CD4-positive, alpha-beta T cell treated with Interleukin-15 for 1 hour (primary cell): ENCODE measurements around the gene RXFP1.

Source experiments
- DNase-seq: peaks from one replicate; pipeline ENCODE4 v3.0.0-alpha.2; 2020

The RXFP1 gene

DNA sequence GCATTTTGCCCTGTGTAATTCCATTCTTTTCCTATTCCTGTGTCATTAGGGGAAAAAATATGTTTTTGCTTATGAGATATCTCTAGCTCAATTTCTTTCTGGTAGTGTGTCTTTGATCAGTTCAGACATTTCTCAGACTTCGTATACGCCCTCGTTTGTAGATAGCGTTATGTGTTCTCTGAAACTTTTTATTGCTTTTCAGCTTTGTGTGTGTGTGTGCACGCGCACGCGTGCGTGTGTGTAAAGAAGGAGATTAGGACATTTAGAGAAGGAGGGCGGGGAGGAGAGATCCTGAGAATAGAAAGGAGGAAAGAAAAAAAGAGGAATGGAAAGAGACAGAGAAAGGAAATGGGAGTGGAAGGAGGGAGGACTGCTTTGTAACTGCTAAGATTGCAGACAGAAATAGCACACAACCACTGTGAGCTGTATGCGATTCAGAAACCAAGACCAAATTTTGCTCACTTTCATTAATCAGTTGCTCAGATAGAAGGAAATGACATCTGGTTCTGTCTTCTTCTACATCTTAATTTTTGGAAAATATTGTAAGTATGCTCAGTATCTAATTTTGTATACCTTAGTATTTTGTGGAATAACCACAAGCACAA is at the start of gene RXFP1:
Gene RXFP1 (plus strand): TSS at position 399 of the 605 bp plus-strand sequence. CDS start 95 bp downstream, at position 494.
- DNase-seq, result no peak

GRCh38 chr4:158481811-158482210 is 39.9 kb upstream of the RXFP1 start:
- DNase-seq, result no peak

- DNase-seq, result no peak
These were observed 37.4 kb upstream of the RXFP1 start for GRCh38 chr4:158484173-158484885.

DNA sequence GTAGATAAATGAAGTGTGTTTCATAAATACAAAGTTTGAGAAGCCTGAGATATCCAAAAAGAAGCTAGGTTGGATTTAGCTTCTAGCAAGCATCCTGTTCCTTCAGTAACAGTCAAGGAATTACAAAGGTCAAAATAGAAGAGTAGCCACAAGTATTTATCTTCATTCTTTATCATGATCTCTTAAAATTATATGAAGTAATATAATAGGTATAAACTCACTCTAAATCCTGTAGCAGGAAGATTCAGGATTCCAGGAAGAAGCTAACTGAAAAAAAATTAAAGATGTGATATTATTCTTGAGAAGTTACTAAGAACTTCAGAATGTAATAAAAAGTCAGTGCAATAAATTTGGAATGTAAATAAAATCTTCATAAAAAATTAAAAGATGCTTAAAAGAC is 31.1 kb upstream of the RXFP1 start:
- no peak for DNase-seq

DNA sequence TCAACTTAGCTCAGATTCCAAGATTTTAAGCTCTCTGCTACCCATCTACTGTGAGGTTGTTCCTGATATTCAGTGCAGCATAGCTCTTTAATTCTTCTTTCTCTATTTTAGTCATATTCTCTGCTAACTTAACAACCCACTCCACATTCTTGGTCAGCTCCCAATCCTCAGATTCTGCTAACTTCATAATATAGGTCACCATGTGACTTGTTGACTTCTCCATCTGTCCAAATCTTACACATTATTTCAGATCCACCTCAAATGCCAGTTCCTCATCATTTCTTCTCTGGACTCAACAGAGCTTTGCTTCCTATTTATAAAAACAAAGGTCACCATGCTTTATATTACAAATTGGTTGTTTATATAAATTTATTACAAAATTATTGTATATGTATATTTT is 29.3 kb upstream of the RXFP1 start:
- no peak for DNase-seq

DNA sequence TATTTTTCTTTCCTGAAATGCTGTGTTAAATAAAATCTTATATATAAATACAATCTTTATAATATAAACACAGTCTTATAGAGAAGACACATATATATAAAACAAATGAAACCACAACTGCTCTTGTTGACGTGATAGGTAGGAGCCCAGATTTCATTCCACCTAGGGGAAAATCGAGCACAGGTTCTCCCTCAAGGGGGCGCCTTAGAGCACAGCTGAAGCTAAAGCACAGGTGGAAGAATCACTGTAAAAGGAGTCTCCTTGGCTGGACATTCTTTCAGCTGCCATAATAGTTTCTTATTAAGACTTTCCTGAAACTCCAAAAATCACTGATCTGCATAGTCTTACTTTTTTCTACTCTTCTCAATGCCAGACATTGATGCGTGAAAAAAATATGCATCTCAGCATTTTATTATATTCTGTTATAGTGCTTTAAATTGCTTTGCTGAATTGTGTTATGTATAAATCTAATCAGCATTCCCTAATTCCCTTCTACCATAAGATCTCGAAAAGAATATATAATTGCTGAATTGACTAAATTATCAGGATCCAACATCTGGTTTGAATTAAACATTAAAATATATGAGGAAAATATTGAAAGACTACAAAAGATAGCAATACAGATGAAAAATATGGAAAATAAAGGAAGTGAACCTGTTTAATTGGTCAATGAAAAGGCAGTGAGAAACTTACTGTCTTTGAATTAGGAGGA is 25.5 kb upstream of the RXFP1 start:
- no peak for DNase-seq

DNA sequence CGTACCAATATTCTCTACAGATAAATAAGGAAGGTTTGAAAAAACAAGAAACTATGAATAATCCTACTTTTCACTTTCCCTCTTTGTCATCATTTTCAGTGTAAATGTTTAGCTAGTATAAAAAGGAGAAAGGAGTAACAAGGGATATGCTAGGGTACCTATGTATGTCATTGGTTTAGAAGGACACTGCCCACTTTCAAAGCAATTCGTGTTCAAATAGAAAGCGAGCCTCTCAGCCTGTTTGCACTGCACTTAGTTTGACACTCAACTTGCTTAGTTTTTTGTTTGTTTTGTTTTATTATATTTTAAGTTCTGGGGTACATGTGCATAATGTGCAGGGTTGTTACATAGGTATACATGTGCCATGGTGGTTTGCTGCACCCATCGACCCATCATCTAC is 21.6 kb upstream of the RXFP1 start:
- no peak for DNase-seq

DNA sequence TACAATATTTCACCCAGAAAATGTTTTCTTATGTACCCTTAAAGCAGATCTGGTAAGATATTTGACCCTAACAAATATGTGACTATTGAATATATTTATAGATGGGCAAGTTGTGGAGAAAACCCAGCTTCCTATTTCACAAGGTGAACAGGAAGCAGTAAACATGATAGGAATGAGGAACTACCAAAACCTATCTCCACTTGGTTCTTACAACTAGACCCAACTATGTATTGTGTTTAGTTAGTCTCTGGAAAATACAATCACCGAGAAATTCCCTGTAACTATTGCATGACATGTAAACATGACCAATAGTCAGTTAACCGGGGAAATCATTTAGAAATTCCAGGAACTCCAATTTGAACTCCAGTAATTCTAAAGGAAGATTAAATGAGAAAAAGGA is 8.4 kb upstream of the RXFP1 start:
- no peak for DNase-seq

- no peak for DNase-seq
These were observed 2.5 kb upstream of the RXFP1 start for GRCh38 chr4:158519226-158519625.

DNA sequence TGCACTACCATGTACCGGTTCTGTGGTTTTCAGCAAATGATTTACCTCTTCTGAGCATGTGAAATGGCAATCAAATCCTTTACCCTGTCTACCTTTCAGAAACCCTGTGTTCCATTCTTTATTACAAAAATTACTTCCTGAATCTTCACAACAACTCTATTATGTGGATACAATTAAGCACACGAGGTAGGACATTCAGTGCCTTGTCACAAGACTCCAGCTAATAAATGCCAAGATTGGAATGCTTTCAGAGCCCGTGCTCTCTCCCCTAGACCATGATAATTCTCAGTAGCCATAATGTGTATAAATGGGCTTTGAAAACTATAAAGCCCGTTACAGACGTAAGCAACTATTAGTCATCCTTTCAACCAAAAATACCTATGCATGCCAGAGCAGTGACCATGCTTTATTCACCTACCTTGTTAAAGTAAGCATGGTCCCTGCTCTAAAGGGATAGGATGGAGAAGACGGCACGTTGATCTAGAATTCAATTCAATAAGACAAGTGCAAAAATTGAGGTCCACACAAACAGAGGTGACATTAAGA is 2.4 kb downstream of the RXFP1 start:
- no peak for DNase-seq

DNA sequence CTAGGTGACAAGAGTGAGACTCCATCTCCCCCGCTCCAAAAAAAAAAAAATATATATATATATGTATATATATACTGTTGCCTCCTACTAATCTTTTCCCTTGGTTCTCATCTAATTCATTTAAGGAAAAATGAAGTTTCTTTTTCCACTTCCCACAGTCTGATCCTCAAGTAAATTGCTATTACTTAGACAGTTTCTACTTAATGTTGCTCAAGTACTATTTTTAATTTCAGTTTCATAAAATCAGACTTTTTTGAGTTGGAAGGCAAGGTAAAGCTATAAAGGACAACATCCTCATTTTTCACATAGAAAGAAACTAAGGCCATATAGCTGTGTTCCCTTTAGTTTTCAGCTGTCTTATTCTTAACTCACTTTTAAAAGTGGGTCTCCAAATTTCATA is 5.8 kb downstream of the RXFP1 start:
- no peak for DNase-seq

- DNase-seq, result no peak
These were observed 7.8 kb downstream of the RXFP1 start for GRCh38 chr4:158529505-158529904.

DNA sequence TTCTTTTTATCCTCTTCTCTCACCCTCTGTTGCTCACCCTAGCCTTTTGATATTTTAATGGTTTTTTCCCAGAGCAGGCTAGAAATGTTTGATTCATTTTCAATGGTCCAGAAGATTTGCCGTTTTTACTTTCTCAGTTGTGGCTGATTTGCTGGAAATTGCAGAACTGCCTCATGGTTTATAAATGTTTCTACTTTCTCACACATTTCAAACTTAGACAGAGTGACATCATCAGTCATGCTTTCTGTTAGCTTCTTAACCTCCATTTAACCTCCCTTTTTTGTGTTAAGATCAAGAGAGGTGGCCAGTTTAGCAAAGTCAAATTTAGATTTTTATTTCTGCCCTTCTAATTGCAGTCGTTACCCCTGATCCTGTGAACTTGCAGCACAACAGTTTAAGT is 8.7 kb downstream of the RXFP1 start:
- no peak for DNase-seq

GRCh38 chr4:158530898-158531297 is 9.2 kb downstream of the RXFP1 start:
- DNase-seq, result no peak

DNA sequence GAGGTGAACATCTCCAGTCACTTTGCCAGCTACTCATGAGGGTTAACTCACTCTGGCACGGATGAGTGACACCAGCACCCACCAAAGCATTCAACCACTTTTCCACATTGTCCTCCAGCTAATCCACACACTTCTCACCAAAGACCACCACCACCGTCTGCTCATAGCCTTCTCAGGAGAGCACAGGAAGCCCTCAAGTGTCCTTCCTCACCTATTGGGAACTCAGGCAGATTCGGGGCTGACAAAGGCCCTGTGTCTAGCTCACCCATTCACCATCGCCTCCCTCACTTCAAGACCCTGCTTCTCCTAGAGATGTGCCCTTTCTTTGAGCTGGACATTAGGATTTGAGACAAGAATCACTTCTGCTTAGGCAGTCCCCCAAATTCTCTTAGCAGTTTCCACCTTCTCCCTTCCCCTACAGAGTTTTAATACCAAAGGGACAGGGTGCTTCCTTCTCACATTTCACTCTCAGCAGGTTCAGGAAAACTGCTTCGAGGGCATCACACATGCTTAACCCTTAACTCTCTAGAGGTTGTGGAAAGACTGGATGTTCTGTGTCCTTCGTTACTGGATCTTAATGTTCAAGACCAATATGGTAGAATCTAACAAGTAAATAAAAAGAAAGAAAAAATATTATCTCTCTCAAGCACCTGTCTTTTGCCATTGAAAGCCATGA is 11.0 kb downstream of the RXFP1 start:
- DNase-seq, result no peak

DNA sequence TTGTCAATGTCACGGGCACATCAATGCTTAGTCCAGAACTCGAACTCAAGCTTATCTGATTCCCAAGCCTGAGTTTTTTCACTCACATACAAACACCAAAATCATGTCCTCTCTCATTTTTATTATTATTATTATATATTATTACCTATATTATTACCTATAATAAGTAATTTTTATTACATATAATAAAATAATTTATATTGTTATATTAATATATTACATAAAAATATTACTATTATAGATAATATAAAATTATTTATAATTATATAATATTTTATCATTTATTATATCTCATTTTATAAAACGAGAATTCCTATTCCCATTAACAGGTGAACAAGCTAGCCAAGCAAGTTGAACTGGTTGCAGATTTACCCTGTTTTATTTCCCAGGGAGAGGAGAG is 13.0 kb downstream of the RXFP1 start:
- DNase-seq, result no peak

GRCh38 chr4:158535130-158535614 is 13.5 kb downstream of the RXFP1 start:
- DNase-seq, result no peak

- DNase-seq, result no peak
These were observed 15.2 kb downstream of the RXFP1 start for GRCh38 chr4:158536833-158537232.

- no peak for DNase-seq
These were observed 16.5 kb downstream of the RXFP1 start for GRCh38 chr4:158538176-158538575.

DNA sequence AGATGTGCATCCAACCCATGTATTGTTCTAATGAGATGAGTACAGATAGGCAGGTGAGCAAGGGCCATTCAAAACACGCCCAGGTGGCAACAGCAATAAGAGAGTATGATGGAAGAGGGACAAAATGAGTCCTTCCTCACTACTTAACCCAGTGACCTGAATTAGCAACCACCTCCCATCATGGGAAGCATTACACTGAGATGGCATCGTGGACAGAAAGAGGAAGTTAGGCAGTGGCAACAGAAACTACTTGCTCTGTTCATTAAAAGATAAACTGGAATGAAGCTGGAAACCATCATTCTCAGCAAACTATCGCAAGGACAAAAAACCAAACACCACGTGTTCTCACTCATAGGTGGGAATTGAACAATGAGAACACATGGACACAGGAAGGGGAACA is 17.2 kb downstream of the RXFP1 start:
- peak; percentile 20 for DNase-seq

- no peak for DNase-seq
These were observed 18.6 kb downstream of the RXFP1 start for GRCh38 chr4:158540125-158540907.

GRCh38 chr4:158541506-158541905 is 19.8 kb downstream of the RXFP1 start:
- no peak for DNase-seq
